NCI-H146 treated with DMSO at 0.1 percent for 48 hours (cell line): Measurements from ENCODE around the gene MIPOL1.
"Not testable (repeated sequence)": the region's sequence is repeated elsewhere in the genome, so short reads cannot be mapped to it uniquely, and the experiment has no call there.

Experiments used
- DNase-seq: peaks from one replicate; lab custom pipeline; 2025; ENCODE audit not compliant: unreplicated experiment; lab: John Stamatoyannopoulos, UW

MIPOL1 gene

GRCh38 chr14:37512173-37512572, 314.4 kb downstream of the MIPOL1 start:
- DNase-seq, result no peak

- DNase-seq, result no peak
Observed at GRCh38 chr14:37515771-37516170, 318.0 kb downstream of the MIPOL1 start.

- no peak for DNase-seq
Observed at GRCh38 chr14:37526994-37527393, 329.3 kb downstream of the MIPOL1 start.

GRCh38 chr14:37539992-37540391, 342.3 kb downstream of the MIPOL1 start:
- no peak for DNase-seq

GRCh38 chr14:37544407-37544806, 346.7 kb downstream of the MIPOL1 start:
- DNase-seq, result peak; percentile 72

GRCh38 chr14:37545174-37545573, 347.4 kb downstream of the MIPOL1 start:
- no peak for DNase-seq

- peak; percentile 53 for DNase-seq
Observed at GRCh38 chr14:37546621-37547447, 349.1 kb downstream of the MIPOL1 start.

GRCh38 chr14:37550511-37550910, 352.8 kb downstream of the MIPOL1 start:
- no peak for DNase-seq

GRCh38 chr14:37551119-37551518, 353.4 kb downstream of the MIPOL1 start:
- no peak for DNase-seq

GRCh38 chr14:37553935-37554550, 356.3 kb downstream of the MIPOL1 start:
- DNase-seq, result no peak

- DNase-seq, result not testable (repeated sequence)
Observed at GRCh38 chr14:37555596-37555995, 357.9 kb downstream of the MIPOL1 start.

GRCh38 chr14:37558740-37559139, 361.0 kb downstream of the MIPOL1 start:
- DNase-seq, result no peak

- no peak for DNase-seq
Observed at GRCh38 chr14:37559386-37559785, 361.6 kb downstream of the MIPOL1 start.

- no peak for DNase-seq
Observed at GRCh38 chr14:37563189-37563588, 365.5 kb downstream of the MIPOL1 start.

- peak; percentile 8 for DNase-seq
Observed at GRCh38 chr14:37565550-37565949, 367.8 kb downstream of the MIPOL1 start.

GRCh38 chr14:37566811-37567371, 369.2 kb downstream of the MIPOL1 start:
- DNase-seq, result no peak

GRCh38 chr14:37569729-37570128, 372.0 kb downstream of the MIPOL1 start:
- DNase-seq, result no peak

GRCh38 chr14:37571391-37571790, 373.7 kb downstream of the MIPOL1 start:
- no peak for DNase-seq

- no peak for DNase-seq
Observed at GRCh38 chr14:37573356-37573755, 375.6 kb downstream of the MIPOL1 start.

- DNase-seq, result peak; percentile 16
Observed at GRCh38 chr14:37579274-37579673, 381.5 kb downstream of the MIPOL1 start.

GRCh38 chr14:37580146-37580545, 382.4 kb downstream of the MIPOL1 start:
- DNase-seq, result no peak
